Heart left ventricle (tissue), 13 donors: Measurements from ENCODE around the gene SNAPC2.

ENCODE experiments used
- CTCF ChIP-seq, 12 donors: fragments of 200-600 bp; sonication (generic) in 4 of 12; IDR thresholded peaks; one replicate each; pipeline versions ENCODE4 v1.5.0 to v1.8.0; 2018 to 2022; ENCODE audit warnings: antibody characterized with exemption in 12 of 12, mild to moderate bottlenecking in 5 of 12
- POLR2A ChIP-seq, 2 donors: fragments of 450-650 bp; IDR thresholded peaks; one replicate each; pipeline ENCODE4 v1.6.1; 2017; ENCODE audit warnings: antibody characterized with exemption in 2 of 2, mild to moderate bottlenecking in 2 of 2, moderate library complexity in 2 of 2
- donor health status: ischemic (EF 13 %, LVEDD 7.1; RV severe dilation, severe dysfunction).
- donor health status: DM: no; HTN: yes; CAD: no.
- donor health status: DM: no; HTN: no; CAD: no.
- donor health status: ischemic (EF 25% LVEDD 6.9; RV normal size, moderate dysfunction).
- donor health status: ischemic (EF 25% LVEDD 5.7; RV mildly dilated, moderate dysfunction).
- donor health status: ischemic (EF 35%, LVEDD 5.7; RV mildly dilated, moderate dysfunction).
- donor health status: nonischemic (EF 11% LVEDD 7.7; RV severe dilation, severe dysfunction).
- donor health status: DM: yes; HTN: yes; CAD: no.
- donor health status: PGD.
- donor health status: ischemic (EF 29% LVEDD 5.4; RV normal size, mild dysfunction).
- donor health status: nonischemic (EF 23%, LVEDD 6.1; RV moderate dilation, normal function).

- no peak for TF ChIP-seq CTCF (IDR thresholded peaks at IDR 0.05)
- TF ChIP-seq POLR2A (IDR thresholded peaks at IDR 0.05): peak in 1 of 2 donors; percentile 4
These were observed 3.8 kb upstream of the SNAPC2 start for GRCh38 chr19:7916103-7916954.
